Gastroesophageal sphincter (tissue), 3 donors: Measurements from ENCODE around the gene COL4A6.

Experiments used
- EP300 ChIP-seq: sonication (generic); formaldehyde crosslinking; IDR thresholded peaks from one replicate; pipeline ENCODE4 v1.6.1; 2017; ENCODE audit warnings: antibody characterized with exemption, mild to moderate bottlenecking
- POLR2A ChIP-seq, 2 donors: fragments of 450-650 bp; IDR thresholded peaks; one replicate each; pipeline ENCODE4 v1.6.1; 2017; ENCODE audit warnings: antibody characterized with exemption in 2 of 2, mild to moderate bottlenecking in 2 of 2, moderate library complexity in 1 of 2
- POLR2AphosphoS5 ChIP-seq: sonication (generic); formaldehyde crosslinking; IDR thresholded peaks from one replicate; pipeline ENCODE4 v1.6.1; 2017; ENCODE audit warnings: antibody characterized with exemption
- TF ChIP-seq, protein P1 (sequence below), 4 experiments: fragments of 200-600 bp in 2 of 4; fragments of 450-650 bp in 2 of 4; sonication (generic) in 1 of 4; IDR thresholded peaks; one replicate each; pipeline ENCODE4 v1.5.1; 2017 to 2019; ENCODE audit warnings: antibody characterized with exemption in 4 of 4, mild to moderate bottlenecking in 2 of 4, moderate library complexity in 2 of 4

DNA sequence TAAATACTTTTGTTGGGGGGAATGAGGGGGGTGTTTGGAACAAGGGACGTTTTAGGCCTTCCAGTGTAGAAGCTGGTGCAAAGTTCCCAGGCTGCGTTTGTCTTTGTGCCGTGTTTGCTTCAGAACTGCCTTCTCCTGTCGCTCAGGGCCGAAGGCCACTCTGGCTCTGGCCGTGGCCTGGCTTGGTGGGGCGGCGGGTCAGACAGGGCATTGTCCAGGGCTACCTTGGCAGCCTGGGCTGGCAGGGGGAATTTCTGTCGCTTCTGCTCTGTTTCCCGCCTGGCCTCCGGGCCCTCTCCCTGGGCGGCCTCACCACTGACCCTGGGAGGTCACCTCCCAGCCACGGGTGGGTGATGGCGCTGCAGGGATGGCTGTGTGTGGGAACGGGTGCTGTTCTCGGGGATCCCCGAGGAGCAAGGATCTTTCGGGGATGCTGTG, 140.0 kb downstream of the COL4A6 start:
- TF ChIP-seq, protein P1, sequence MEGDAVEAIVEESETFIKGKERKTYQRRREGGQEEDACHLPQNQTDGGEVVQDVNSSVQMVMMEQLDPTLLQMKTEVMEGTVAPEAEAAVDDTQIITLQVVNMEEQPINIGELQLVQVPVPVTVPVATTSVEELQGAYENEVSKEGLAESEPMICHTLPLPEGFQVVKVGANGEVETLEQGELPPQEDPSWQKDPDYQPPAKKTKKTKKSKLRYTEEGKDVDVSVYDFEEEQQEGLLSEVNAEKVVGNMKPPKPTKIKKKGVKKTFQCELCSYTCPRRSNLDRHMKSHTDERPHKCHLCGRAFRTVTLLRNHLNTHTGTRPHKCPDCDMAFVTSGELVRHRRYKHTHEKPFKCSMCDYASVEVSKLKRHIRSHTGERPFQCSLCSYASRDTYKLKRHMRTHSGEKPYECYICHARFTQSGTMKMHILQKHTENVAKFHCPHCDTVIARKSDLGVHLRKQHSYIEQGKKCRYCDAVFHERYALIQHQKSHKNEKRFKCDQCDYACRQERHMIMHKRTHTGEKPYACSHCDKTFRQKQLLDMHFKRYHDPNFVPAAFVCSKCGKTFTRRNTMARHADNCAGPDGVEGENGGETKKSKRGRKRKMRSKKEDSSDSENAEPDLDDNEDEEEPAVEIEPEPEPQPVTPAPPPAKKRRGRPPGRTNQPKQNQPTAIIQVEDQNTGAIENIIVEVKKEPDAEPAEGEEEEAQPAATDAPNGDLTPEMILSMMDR (IDR thresholded peaks at IDR 0.05), result no peak
- TF ChIP-seq POLR2A (IDR thresholded peaks at IDR 0.05), result no peak
- TF ChIP-seq EP300, result no peak
- TF ChIP-seq POLR2AphosphoS5, result no peak
